Ectodermal cell (in vitro differentiated cells): ENCODE results near the gene ATP5F1E. TPM values are rescaled to one million over a fixed set of nuclear protein-coding genes. Genes with fewer than 3 reads are reported as not detected.

ENCODE experiments used
- H3K27ac ChIP-seq: 2 replicates; pipeline ENCODE4 v1.7.0; 2013; ENCODE audit warnings: mild to moderate bottlenecking, low read depth, low read length; ENCODE audit not compliant: insufficient read depth, poor library complexity, severe bottlenecking
- H3K27me3 ChIP-seq: 2 replicates; pipeline ENCODE4 v1.7.0; 2013; ENCODE audit warnings: mild to moderate bottlenecking, low read length; ENCODE audit not compliant: insufficient read depth, control insufficient read depth, poor library complexity, severe bottlenecking
- H3K36me3 ChIP-seq: one replicate; pipeline ENCODE4 v1.7.0; 2013; ENCODE audit warnings: low read length; ENCODE audit not compliant: control insufficient read depth, insufficient read depth
- H3K4me1 ChIP-seq: one replicate; pipeline ENCODE4 v1.7.0; 2013; ENCODE audit warnings: low read length; ENCODE audit not compliant: control insufficient read depth, insufficient read depth
- H3K4me3 ChIP-seq: 2 replicates; pipeline ENCODE4 v1.7.0; 2013; ENCODE audit warnings: low read depth, low read length, control low read depth; ENCODE audit not compliant: insufficient read depth
- H3K9me3 ChIP-seq: 2 replicates; pipeline ENCODE4 v1.7.0; 2013; ENCODE audit warnings: mild to moderate bottlenecking, low read length, moderate library complexity; ENCODE audit not compliant: control insufficient read depth
- WGBS, 2 experiments: methylation state at CpG; one replicate each; pipeline ENCODE4 v1.1.7; 2013; ENCODE audit warnings: missing lambda C conversion rate in 2 of 2; 5-methylcytosine and 5-hydroxymethylcytosine counted together
- polyA plus RNA-seq, 4 experiments: library from polyadenylated mRNA; stranded (reverse); fragments of 50-300 nt; gene quantifications; one replicate each; pipeline ENCODE4 v1.2.3, GENCODE V29; 2013

The ATP5F1E gene
- polyA plus RNA-seq (2013, experiment 1 of 4) = 65.2 TPM
- polyA plus RNA-seq (2013, experiment 2 of 4) = 57.4 TPM
- polyA plus RNA-seq (2013, experiment 3 of 4) = 66.2 TPM
- 73.5 TPM for polyA plus RNA-seq (2013, experiment 4 of 4)

- peaks cover 7% of the 10 kb centered on the region for H3K4me1 ChIP-seq
These were observed at the start of gene ATP5F1E for GRCh38 chr20:59032023-59032712. Gene ATP5F1E (minus strand): TSS chr20:59032335. CDS start chr20:59032251, 84 bp downstream.

GRCh38 chr20:59081036-59081435, 48.9 kb upstream of the ATP5F1E start:
- no peaks in the 10 kb centered on the region for H3K36me3 ChIP-seq
- no peak overlapping the region for H3K4me3 ChIP-seq
- WGBS, 2 experiments = 85 to 88% methylated on average over 3 of the region's 3 CpGs
- no peak overlapping the region for H3K27ac ChIP-seq
- H3K9me3 ChIP-seq = no peaks in the 10 kb centered on the region
- H3K27me3 ChIP-seq = no peaks in the 10 kb centered on the region
- no peaks in the 10 kb centered on the region for H3K4me1 ChIP-seq

More at GRCh38 chr20:59032023-59032712, at the start of gene ATP5F1E:
- H3K36me3 ChIP-seq = peaks cover 29% of the 10 kb centered on the region
- H3K27ac ChIP-seq = peak within 1 kb of the TSS; percentile 79
- H3K27me3 ChIP-seq = no peaks in the 10 kb centered on the region
- 0% methylated on average over 86 of the region's 86 CpGs for WGBS, 2 experiments
- H3K4me3 ChIP-seq = peak within 1 kb of the TSS; percentile 98
- H3K9me3 ChIP-seq = no peaks in the 10 kb centered on the region

DNA sequence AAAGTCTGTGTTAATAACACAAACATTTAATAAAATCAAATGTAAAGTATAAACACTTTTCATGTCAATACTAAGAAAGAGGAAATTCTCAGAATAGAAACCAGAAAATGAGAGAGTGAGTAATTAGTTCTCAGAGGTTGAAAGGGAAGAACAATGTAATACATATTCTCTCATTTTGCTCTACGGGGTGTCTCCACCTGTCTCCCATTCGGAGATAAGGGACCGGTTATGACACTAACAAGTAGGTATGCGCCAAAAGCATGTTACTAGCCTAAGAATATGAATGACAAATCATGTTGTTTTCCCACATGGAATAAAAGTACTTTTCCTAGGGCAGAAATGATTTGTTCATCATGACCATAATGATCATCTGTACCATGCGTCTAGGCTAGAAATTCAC, 46.1 kb upstream of the ATP5F1E start:
- H3K4me3 ChIP-seq = no peak overlapping the region
- H3K9me3 ChIP-seq = no peaks in the 10 kb centered on the region
- no peak overlapping the region for H3K27ac ChIP-seq
- H3K36me3 ChIP-seq = no peaks in the 10 kb centered on the region
- 91 to 95% methylated on average over 5 of the region's 5 CpGs for WGBS, 2 experiments
- no peaks in the 10 kb centered on the region for H3K27me3 ChIP-seq
- H3K4me1 ChIP-seq = no peaks in the 10 kb centered on the region

DNA sequence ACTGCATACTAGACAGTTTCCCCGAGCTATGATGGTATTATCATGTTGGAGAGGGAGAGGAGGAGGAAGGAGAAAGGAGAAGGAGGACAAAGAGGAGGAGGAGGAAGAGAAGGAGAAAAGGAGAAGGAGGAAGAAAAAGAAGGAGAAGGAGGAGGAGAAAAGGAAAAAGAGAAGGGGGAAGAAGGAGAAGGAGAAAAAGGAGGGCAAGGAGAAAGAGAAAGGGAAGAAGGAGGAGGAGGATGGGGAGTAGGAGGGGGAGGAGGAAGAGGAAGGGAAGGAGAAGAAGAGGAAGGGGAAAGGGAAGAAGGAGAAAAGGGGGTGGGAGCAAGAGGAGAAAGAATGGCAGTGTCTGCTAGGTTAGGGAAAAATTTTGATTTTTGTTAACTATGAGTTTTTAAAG, 45.6 kb upstream of the ATP5F1E start:
- Histone ChIP-seq H3K4me1 (no peaks in the 10 kb centered on the region), H3K4me3 (no peak overlapping the region), H3K9me3 (no peaks in the 10 kb centered on the region), H3K27me3 (no peaks in the 10 kb centered on the region), H3K36me3 (no peaks in the 10 kb centered on the region), H3K27ac (no peak overlapping the region)
- WGBS, 2 experiments = 81 to 85% methylated on average over 1 of the region's 1 CpG

- H3K4me1 ChIP-seq = no peaks in the 10 kb centered on the region
- H3K27ac ChIP-seq = no peak overlapping the region
- H3K9me3 ChIP-seq = no peaks in the 10 kb centered on the region
- WGBS, 2 experiments = 85 to 88% methylated on average over 4 of the region's 4 CpGs
- H3K36me3 ChIP-seq = no peaks in the 10 kb centered on the region
- H3K27me3 ChIP-seq = no peaks in the 10 kb centered on the region
- no peak overlapping the region for H3K4me3 ChIP-seq
These were observed 43.9 kb upstream of the ATP5F1E start for GRCh38 chr20:59075934-59076508.

DNA sequence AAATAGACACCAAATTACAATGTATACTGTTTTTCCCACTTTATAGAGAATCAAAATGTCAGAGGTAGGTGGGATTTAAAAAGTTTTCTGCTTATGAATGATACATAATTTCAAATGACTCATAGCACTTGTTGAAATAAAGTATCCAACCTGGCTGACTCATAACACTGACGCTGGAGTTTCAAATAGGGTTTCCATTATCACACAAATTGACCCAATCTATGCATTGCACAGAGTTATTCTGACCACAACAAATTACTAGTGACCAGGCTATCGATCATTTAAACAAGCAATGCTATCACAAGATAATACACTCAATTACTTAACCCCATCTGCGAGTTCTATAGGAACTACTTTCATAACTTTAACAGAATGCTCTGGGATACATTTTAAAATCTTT, 42.3 kb upstream of the ATP5F1E start:
- Histone ChIP-seq H3K27ac (no peak overlapping the region), H3K9me3 (no peaks in the 10 kb centered on the region)
- 79 to 80% methylated on average over 3 of the region's 3 CpGs for WGBS, 2 experiments

DNA sequence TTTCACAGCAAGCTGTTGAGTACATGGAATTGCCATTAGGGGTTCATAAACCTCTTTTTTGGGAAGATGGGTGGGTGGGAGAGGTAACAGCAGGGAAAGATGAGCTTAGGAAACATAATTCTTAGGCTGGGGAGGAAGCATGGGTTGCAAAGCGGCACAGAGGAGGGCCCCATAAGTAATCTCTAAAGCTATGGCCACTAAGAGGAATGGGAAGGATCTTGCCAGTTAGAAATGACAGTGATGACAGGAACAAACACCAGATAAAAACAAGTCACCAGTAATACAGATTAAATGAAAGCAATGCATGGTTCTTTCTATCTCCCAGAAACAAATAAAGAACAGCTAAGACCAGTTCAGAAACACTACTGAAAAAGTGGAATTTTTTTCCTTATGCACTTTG, 41.4 kb upstream of the ATP5F1E start:
- Histone ChIP-seq H3K4me3 (no peak overlapping the region), H3K36me3 (no peaks in the 10 kb centered on the region), H3K27ac (no peak overlapping the region), H3K27me3 (no peaks in the 10 kb centered on the region), H3K9me3 (no peaks in the 10 kb centered on the region), H3K4me1 (no peaks in the 10 kb centered on the region)
- 88% methylated on average over 1 of the region's 1 CpG for WGBS, 2 experiments

More for the DNA sequence above, 42.3 kb upstream of the ATP5F1E start:
- Histone ChIP-seq H3K4me3 (no peak overlapping the region), H3K4me1 (no peaks in the 10 kb centered on the region), H3K27me3 (no peaks in the 10 kb centered on the region), H3K36me3 (no peaks in the 10 kb centered on the region)

DNA sequence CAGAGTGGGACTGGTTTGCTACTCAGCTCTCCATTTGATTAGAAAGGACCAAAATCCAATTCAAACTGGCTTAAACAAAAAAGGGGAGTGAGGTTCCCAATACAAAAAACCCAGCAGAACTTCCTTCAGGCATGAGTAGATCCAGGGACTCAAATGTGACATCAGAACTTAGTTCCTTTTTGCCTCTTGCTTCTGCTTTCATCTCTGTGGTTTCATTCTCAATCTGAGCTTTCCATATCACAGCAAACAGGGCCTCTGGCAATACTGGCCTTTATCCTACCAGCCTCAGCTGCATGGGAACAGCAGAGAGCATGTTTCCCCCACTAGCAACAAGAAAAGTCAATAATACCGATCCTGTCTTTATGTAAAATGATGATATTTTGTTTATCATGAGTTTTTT, 39.1 kb upstream of the ATP5F1E start:
- H3K36me3 ChIP-seq = no peaks in the 10 kb centered on the region
- H3K27me3 ChIP-seq = no peaks in the 10 kb centered on the region
- WGBS, 2 experiments = 71 to 100% methylated on average over 1 of the region's 1 CpG
- H3K27ac ChIP-seq = no peak overlapping the region
- H3K9me3 ChIP-seq = no peaks in the 10 kb centered on the region
- no peaks in the 10 kb centered on the region for H3K4me1 ChIP-seq
- H3K4me3 ChIP-seq = no peak overlapping the region

DNA sequence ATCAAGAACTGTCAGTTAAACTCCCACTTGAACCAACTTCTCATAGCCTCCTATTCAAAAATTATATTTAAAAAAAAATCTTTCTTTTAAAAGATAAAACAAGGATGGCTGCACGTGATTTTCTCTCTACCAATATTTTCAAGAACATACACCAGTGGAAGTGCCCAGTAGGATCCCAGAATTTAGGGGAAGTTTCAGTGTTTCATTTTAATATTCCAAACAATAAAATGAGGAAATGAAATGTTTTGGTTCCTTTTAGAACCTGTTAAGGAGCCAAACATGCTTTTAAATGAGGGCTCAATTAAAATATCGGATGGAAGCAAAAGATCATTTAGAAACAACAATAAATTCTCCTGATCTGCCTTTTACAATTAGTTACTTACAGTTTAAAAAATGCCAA, 36.9 kb upstream of the ATP5F1E start:
- WGBS, 2 experiments = 94 to 100% methylated on average over 2 of the region's 2 CpGs
- no peak overlapping the region for H3K4me3 ChIP-seq
- H3K9me3 ChIP-seq = no peaks in the 10 kb centered on the region
- no peaks in the 10 kb centered on the region for H3K27me3 ChIP-seq
- no peaks in the 10 kb centered on the region for H3K4me1 ChIP-seq
- no peaks in the 10 kb centered on the region for H3K36me3 ChIP-seq
- no peak overlapping the region for H3K27ac ChIP-seq

- H3K27me3 ChIP-seq = no peaks in the 10 kb centered on the region
- no peaks in the 10 kb centered on the region for H3K9me3 ChIP-seq
- no peaks in the 10 kb centered on the region for H3K36me3 ChIP-seq
- H3K4me3 ChIP-seq = no peak overlapping the region
- 55 to 62% methylated on average over 4 of the region's 4 CpGs for WGBS, 2 experiments
- no peaks in the 10 kb centered on the region for H3K4me1 ChIP-seq
- H3K27ac ChIP-seq = no peak overlapping the region
These were observed 36.4 kb upstream of the ATP5F1E start for GRCh38 chr20:59068534-59068933.
